ENCODE data around the gene EPSTI1.

EPSTI1 gene

DNA sequence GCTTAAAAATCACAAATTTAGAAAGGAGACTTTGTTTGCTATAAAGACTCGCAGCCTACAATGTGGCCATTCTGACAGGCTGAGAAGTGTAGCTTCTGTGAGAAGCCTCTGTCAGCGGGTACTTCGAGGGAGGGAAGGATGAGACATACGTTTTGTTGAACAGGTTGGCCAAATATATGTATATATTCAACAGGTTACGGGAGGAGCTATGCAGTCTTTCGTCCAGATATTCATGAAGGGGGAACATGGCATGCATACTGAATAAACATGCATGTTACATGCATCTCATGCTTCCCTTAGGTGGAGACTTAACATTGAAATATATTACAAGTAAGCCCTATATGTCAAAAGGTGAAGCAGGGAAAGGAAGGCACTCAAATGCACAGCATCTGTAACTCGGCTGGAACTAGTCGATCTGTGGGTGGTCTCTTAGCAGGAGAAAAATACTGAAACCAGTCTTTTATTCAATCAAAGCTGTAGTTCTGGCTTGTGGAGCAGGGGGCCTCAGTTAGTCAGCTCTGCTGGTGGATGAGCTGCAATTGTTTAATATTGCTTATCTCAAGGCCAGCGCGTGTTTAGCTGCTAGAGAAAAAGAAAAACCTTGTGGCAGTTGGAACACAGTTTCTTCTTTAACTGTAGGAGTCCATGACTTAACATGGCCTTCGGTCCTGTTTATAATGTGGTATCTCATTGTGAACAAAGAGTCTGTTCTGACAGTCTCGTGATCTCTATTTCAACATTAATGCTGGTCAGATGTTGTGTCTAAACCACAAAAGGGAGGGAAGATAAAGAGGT lies 116.4 kb downstream of the EPSTI1 start:
- no peak for TF ChIP-seq GATA2 (IDR thresholded peaks at IDR 0.05; ENCODE audit: low read depth, low read length)
- TF ChIP-seq GATA3 (IDR thresholded peaks at IDR 0.05; ENCODE audit: low read depth, low read length): no peak

DNA sequence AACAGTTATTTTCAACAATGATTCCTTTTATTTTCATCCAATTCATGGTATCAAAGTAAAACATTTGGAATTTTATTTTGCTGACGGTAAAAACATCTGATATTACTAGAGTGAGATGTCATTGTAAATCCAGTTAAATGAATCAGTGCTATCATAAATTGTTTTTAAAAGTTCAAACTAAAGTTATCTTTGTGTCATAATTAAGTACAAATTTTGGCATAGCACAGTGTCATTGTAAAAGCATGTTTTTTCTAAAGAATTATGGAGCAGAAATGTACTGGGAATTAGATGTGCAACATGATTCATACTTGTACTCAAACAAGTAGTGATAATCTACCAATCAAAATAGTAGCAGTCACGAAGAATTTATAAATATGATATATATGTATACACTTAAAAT lies 117.8 kb downstream of the EPSTI1 start:
- TF ChIP-seq GATA2 (IDR thresholded peaks at IDR 0.05; ENCODE audit: low read depth, low read length): no peak
- no peak for TF ChIP-seq GATA3 (IDR thresholded peaks at IDR 0.05; ENCODE audit: low read depth, low read length)

DNA sequence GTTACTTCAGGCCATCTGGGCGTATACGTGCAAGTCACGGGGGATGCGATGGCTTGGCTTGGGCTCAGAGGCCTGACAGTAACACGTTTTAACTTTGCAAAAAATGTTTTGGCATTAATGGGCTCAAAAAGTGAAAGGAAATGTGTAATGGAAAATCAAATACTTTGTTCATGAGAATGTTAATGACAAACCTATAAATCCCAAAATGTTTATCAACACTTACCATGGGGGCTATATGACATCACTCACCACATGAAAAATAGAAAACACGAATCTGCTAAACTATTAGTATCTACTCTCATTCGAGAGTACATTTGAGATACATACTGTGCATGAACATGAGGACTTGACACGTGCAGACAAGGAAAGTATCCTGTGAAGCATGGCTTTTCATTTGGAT lies 119.0 kb downstream of the EPSTI1 start:
- TF ChIP-seq GATA3 (IDR thresholded peaks at IDR 0.05; ENCODE audit: low read depth, low read length) (no peak), GATA2 (IDR thresholded peaks at IDR 0.05; ENCODE audit: low read depth, low read length) (no peak)

DNA sequence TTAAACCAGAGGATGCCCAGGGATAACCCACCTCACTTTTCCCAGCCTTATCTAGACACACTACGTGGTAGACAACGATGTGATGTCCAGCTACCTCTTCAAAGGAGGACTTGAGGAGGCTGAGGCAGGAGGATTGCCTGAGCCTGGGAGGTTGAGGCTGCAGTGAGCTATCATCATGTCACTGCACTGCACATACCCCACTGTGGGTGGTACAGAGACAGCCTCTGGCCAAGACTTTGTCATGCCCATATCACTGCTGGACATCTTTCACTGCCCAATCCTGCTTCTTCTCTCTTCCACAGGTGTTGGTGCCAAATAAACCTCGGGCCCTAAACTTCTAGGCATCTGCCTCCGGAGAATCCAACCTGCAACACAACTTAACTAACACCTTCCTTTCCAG lies 124.8 kb downstream of the EPSTI1 start:
- TF ChIP-seq GATA3 (IDR thresholded peaks at IDR 0.05; ENCODE audit: low read depth, low read length): no peak
- no peak for TF ChIP-seq GATA2 (IDR thresholded peaks at IDR 0.05; ENCODE audit: low read depth, low read length)

DNA sequence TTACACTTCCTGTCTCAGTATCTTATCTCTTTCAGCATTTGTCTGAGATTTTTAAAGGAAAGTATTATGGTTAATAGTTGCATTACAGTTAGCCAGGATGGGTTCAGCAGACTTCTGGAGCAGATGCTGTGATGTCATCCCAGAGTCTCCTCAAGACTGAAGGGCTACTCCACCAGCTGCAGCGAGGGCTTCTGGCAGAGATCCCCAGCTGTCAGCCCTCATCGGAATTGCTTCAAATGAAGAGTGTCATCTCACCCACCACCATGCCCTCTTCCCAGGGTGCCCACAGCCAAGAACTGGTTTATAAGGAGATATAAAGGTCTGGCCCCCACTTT lies 126.3 kb downstream of the EPSTI1 start:
- TF ChIP-seq GATA3 (IDR thresholded peaks at IDR 0.05; ENCODE audit: low read depth, low read length): no peak
- TF ChIP-seq GATA2 (IDR thresholded peaks at IDR 0.05; ENCODE audit: low read depth, low read length): no peak

DNA sequence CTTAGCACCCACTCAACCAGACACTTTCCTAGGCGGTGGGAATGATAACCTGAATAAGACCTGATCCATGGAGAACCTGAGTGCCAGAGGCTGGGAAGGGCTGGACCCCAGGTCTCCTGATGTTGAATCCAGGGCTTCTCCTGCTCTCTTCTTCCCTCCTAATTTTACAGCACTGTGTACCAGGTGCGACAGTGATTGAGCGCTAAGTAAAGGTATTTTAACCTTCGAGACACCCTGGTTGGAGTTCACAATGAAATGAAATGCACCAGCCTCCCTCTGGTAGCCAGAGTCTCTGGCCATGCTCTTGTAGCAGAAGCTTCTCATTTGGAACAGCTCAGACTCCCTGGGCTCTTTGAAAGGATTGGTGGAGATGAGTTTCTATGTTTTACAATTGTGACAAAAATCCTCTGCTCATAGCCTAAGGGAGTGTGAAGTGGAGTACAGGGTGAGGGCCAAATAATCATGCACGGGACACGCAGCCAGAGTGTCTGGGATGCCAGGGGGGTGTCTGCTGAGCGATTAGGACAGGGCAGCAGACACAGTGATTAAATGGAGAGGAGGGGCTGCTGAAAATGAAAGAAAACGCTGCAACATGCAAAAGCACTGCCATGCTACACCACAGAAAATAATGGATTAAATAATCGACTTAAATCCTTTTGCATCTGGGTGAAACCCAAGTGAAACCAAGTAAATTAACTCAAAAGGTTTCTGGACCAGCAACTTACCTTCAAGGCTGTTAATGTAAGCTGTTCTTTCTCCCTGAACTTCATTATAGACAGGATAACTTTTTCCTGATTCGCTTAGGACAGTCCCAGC lies 126.9 kb downstream of the EPSTI1 start:
- TF ChIP-seq GATA2 (IDR thresholded peaks at IDR 0.05; ENCODE audit: low read depth, low read length) (no peak), GATA3 (IDR thresholded peaks at IDR 0.05; ENCODE audit: low read depth, low read length) (no peak)

DNA sequence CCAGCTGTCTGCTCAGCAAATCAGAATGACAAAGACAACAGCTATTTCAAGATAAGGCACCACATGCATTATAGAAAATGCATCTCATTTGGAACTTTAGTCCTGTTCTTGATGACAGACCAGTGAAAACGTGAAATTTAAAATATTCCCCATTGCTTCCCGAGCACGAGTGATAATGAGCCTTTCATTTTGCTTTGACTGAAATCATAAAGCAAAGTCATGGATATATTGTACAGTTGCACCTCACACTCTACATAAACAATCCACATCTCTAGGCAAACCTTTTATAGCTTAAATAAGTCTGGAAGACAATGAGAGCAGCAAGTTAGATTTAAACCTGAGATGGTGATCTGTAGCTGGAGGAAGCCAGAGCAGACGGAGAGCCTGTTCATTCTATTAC lies 131.6 kb downstream of the EPSTI1 start:
- TF ChIP-seq GATA2 (IDR thresholded peaks at IDR 0.05; ENCODE audit: low read depth, low read length): no peak

DNA sequence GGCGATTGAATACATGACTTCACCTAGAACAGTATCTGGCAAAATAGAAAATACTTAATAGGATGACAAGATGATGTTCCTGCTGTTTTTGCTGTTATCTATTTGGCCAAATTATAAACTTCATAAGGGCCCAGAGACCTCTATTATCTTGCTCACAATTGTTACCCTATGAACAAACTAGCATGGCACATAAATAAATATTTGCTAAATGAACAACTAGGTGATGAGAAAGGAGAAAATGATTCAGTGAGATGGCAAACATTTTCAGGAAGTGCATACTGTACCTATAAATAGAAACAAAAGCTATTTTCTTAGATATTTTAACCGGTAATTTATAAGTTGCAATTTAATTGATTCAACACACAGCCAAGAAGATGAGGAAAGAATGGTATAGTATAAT lies 132.3 kb downstream of the EPSTI1 start:
- TF ChIP-seq GATA3 (IDR thresholded peaks at IDR 0.05; ENCODE audit: low read depth, low read length) (no peak), GATA2 (IDR thresholded peaks at IDR 0.05; ENCODE audit: low read depth, low read length) (no peak)

DNA sequence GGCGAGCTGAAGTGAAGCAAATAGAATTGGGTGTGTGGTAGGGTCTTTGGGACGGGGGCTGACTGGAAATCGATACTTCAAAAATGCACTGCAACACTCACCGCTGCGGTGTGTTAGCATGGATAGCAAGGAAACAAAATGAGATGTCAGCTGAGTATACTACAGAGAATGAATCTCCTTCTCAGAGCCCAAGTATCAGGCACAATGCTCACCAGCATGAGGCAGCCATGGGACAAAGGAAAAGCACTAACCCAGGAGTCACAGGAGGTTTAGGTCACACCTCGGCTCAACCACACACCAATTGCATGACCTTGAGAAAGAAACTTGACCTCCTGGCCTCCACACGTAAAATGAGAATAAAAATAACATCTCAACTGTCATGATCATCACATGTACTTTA lies 136.6 kb downstream of the EPSTI1 start:
- TF ChIP-seq GATA2 (IDR thresholded peaks at IDR 0.05; ENCODE audit: low read depth, low read length) (no peak), GATA3 (IDR thresholded peaks at IDR 0.05; ENCODE audit: low read depth, low read length) (no peak)

DNA sequence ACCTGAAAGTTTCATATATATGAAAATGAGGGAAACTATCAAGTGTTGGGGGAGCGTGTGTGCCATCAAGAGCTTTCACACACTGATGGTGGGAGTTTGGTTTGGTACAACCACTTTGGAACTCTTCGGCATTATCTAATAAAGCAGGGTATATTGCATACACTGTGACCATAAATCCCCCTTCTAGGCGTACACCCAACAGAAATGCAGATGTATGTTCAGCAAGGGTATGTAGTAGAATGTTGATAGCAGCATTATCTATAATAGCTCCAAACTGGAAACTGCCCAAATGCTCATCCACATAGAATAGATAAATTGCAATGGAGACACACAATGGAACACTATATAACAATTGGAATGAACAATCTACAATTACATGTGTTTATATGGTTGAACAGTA lies 139.9 kb downstream of the EPSTI1 start:
- TF ChIP-seq GATA2 (IDR thresholded peaks at IDR 0.05; ENCODE audit: low read depth, low read length): no peak
- no peak for TF ChIP-seq GATA3 (IDR thresholded peaks at IDR 0.05; ENCODE audit: low read depth, low read length)

DNA sequence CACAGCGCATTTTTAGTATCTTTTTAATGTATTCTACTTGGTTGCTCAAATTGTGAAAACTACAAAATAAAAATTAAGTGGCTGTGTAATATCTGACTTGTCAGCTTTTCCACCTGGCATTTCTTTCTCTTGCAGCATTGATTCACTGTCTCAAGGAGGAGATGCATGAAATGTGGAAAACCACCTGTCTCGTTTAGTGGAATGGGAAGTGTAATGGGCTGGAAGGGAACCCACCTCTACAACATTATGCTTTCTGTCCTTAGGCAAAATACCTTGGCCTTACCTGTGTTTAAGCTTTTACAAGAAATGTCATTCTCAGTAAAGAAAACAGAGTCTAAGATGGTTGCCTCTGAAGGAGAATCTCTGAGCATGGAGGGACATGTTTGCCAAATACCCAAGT lies 142.8 kb downstream of the EPSTI1 start:
- no peak for TF ChIP-seq GATA2 (IDR thresholded peaks at IDR 0.05; ENCODE audit: low read depth, low read length)
- no peak for TF ChIP-seq GATA3 (IDR thresholded peaks at IDR 0.05; ENCODE audit: low read depth, low read length)

DNA sequence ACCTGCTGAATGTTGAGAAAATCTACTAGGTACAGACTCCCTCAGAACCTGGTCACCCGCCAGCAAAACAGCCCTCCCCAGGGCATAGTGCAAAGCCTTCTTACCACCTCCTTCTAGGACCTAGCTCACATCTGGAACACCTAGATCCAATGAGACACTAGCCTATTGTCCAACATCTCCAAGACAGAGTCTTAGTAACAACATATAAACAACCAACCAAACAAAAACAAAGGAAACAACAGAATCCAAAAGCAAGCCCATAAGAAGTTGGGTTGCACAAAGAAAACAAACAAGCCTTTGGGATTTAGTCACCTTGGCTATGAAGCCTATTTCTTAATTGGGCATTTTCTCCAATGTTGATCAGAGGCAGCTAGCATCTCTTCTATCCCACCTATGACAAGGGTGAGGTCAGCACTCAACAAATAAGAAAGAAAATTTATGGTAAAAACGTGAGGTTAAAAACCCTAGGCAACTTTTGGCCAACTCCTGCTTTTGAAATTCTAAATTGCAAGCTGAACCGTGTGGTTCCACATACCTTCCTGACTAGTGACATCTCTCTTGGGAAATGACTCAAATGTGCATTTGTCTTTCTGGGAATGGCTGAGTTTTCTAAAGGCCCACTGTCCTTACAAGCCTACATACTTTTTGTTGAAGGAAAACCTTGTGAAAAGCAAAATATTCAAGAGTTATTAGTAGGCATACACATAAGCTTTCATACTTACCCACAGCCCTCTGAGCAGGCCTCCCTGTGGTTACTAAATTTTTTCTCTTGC lies 144.0 kb downstream of the EPSTI1 start:
- TF ChIP-seq GATA3 (IDR thresholded peaks at IDR 0.05; ENCODE audit: low read depth, low read length): no peak
- TF ChIP-seq GATA2 (IDR thresholded peaks at IDR 0.05; ENCODE audit: low read depth, low read length): no peak

DNA sequence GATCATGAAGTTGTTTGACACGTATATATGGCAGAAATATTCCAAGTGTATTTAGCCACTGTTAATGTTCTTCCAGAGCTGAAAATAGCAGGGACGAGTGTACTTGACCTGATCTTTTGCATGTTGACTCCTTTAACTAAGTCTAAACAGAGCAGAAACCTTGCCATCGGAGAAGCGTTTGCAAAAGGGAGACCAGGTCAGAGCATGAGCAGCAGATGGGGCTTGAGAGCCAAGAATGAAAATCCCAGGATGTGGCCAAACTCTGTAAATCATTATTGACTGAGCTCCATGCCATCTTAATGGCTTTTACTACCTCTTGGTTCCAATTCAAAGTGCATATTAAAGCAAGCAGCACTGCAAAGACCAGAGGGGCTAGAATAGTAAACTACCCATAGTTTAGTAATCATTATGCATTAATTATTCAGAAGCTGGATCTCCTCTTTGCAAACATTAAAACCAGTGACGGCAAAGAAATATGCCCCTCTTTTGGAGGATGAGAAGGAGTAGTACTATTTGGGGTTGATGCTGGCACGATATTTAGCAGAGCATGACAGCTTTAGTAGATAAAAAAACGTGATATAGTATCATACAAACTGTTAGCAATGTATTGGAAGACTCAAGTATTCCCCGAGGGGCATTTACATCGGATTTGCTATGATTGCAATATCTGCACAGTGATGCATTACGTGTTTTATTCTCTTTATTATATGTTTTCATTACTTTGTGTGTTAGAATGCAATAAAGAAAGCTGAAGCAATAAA lies 154.9 kb downstream of the EPSTI1 start:
- TF ChIP-seq GATA2 (IDR thresholded peaks at IDR 0.05; ENCODE audit: low read depth, low read length): no peak
- TF ChIP-seq GATA3 (IDR thresholded peaks at IDR 0.05; ENCODE audit: low read depth, low read length): no peak

All from SH-SY5Y (cell line).